ENCODE data around the gene TP73. TPM values are rescaled to one million over a fixed set of nuclear protein-coding genes. Genes with fewer than 3 reads are reported as not detected.

The TP73 gene
- total RNA-seq, 3 donors from 2014 or later: 0.12 to 0.63 (median 0.51) TPM

DNA sequence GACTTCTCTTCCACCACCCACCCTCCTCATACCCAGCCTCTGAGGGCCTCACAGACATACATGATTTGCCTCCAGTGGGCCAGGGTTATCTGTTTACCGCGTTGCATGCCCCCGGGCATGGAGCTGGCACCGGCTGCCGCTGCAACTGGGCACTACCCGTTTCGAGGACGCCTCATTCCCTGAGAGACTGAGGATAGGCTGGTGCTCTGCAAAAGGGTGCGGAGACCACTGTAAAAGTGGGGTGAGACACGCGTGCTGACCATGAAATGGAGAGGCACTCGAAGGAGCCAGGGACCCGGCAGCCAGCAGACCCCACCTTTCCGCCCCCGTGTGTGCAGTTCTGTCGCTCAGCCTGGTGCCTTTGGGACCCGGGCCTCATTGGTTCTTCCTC, 20.6 kb downstream of the TP73 start:
- intact Hi-C loops (cut with DNase I, micrococcal nuclease): no loop called here
- TF ChIP-seq, protein P1, sequence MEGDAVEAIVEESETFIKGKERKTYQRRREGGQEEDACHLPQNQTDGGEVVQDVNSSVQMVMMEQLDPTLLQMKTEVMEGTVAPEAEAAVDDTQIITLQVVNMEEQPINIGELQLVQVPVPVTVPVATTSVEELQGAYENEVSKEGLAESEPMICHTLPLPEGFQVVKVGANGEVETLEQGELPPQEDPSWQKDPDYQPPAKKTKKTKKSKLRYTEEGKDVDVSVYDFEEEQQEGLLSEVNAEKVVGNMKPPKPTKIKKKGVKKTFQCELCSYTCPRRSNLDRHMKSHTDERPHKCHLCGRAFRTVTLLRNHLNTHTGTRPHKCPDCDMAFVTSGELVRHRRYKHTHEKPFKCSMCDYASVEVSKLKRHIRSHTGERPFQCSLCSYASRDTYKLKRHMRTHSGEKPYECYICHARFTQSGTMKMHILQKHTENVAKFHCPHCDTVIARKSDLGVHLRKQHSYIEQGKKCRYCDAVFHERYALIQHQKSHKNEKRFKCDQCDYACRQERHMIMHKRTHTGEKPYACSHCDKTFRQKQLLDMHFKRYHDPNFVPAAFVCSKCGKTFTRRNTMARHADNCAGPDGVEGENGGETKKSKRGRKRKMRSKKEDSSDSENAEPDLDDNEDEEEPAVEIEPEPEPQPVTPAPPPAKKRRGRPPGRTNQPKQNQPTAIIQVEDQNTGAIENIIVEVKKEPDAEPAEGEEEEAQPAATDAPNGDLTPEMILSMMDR (IDR thresholded peaks at IDR 0.05): no peak
- no peaks in the 10 kb centered on the region for H3K36me3 ChIP-seq (ENCODE audit: low read depth)

DNA sequence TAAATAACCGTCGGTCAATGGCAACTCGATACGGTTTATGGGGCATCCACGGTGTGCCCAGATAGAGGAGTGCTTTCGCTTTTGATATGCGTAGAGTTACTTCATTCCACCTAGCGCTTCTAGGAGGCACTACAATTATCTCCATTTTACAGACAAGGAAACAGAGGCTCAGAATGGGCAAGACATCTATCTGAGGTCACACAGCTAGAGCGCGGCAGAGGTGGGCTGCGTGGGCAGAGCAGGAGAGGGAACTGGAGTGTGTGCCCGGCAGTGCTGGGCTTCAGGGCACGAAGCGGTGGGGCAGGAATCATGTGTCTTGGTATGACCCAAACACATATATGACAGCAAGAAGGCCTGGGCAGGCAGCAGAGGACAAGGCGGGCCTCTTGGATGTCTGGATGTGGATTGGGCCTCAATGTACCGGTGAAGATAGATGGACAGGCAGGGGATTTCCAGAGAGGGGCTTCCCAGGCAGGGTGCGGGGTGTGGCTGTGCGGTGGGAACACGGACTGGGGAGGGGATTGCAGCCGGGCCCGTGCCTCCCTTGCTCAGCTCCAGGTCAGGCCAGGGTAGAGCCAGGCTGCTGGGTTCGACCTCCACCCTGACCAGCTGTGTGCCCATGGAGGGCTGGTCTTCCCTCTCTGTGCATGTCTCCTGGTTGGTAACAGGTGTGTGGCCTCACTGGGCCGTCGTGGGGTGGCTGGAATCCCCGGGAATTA, 21.2 kb downstream of the TP73 start:
- Histone ChIP-seq H3K4me3 (no peak overlapping the region), H3K4me1 (ENCODE audit: low read depth) (peaks cover 14% of the 10 kb centered on the region), H3K36me3 (ENCODE audit: low read depth) (no peaks in the 10 kb centered on the region), H3K9me3 (no peaks in the 10 kb centered on the region)
- DNase-seq: peak in 1 of 3 donors; percentile 49
- TF ChIP-seq, protein P1 (IDR thresholded peaks at IDR 0.05): no peak
- intact Hi-C loops (cut with DNase I, micrococcal nuclease): no loop called here
- peak; percentile 37 for ATAC-seq

More for the DNA sequence above, 20.6 kb downstream of the TP73 start:
- DNase-seq (peak in 1 of 3 donors; percentile 48), ATAC-seq (no peak)
- H3K4me1 ChIP-seq (ENCODE audit: low read depth): peaks cover 15% of the 10 kb centered on the region
- no peaks in the 10 kb centered on the region for H3K9me3 ChIP-seq
- no peak overlapping the region for H3K4me3 ChIP-seq

DNA sequence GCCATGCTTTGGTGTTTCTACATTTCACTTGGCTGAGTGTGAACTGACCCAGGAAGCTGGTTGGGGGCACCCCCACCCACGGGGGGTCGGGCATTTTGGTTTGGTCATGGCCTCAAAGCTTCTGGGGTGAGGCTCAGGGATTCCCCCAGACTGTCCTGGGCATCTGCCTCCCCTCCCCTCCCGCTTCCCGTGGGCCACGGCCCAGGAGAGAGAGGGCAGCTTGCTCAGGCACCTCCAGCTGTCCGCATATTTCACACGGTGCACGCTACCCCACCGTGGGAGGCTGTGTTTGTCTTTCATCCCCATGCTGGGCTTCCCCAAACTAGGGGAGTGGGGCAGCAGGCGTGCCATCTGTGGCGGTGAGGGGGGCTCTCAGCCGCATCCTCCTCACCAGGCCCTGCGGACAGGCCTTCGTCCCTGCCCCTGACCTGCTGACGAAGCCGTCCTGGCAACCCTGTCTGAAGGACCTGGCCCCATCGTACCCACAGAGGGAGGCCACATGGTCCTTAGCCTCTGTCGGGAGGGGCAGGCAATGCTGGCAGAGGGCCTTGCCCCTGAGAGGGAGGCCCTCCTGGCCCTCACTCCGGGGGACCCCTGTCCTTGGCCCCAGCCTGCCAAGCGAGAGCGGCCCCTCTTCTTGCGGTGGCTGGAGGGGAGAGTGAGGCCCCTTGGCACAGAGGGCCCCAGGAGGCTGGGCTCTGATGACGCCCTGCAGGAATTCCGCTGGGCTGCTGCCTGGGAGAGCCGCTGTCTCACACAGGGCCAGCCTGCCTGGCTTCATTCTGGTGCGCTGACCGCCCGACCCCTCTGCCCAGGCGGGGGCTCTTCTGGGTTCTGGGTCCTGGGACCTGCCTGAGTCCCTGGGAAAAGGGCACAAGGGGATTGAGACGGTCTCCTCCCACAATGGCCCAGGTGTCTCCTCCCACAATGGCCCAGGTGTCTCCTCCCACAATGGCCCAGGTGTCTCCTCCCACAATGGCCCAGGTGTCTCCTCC, 22.1 kb downstream of the TP73 start:
- H3K9me3 ChIP-seq: no peaks in the 10 kb centered on the region
- ATAC-seq (peak; percentile 49), DNase-seq (peak; percentile 53 to 73 (median 65))
- peaks cover 6% of the 10 kb centered on the region for H3K4me1 ChIP-seq (ENCODE audit: low read depth)
- no peaks in the 10 kb centered on the region for H3K36me3 ChIP-seq (ENCODE audit: low read depth)
- no peak overlapping the region for H3K4me3 ChIP-seq
- TF ChIP-seq, protein P1 (IDR thresholded peaks at IDR 0.05): no peak
- intact Hi-C loops (cut with DNase I, micrococcal nuclease): no loop called here

DNA sequence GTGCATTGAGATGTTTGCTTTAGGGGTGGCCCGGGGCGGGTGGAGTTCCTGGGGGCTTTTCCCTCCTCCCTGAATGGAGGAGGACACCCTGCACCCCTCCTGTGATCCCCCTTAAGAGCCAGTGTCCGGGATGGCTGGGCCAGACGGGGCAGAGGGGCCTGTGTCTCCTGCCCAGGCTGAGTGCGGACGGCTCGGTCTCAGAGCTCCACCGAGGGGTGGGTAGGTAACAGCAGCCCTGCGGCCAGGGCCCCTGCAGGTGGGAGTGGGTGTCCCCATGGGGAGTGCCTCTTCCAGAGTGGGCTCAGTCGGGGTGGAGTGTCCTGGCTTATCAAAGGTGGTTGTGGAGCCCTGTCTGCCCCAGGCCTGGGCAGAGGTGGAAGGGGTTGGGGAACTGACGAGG, 23.1 kb downstream of the TP73 start:
- intact Hi-C loops (cut with DNase I, micrococcal nuclease): no loop called here
- H3K36me3 ChIP-seq (ENCODE audit: low read depth): no peaks in the 10 kb centered on the region
- peaks cover 4% of the 10 kb centered on the region for H3K4me1 ChIP-seq (ENCODE audit: low read depth)
- no peaks in the 10 kb centered on the region for H3K9me3 ChIP-seq
- DNase-seq (peak in 1 of 3 donors; percentile 62), ATAC-seq (no peak)
- TF ChIP-seq, protein P1 (IDR thresholded peaks at IDR 0.05): no peak
- H3K4me3 ChIP-seq: no peak overlapping the region

DNA sequence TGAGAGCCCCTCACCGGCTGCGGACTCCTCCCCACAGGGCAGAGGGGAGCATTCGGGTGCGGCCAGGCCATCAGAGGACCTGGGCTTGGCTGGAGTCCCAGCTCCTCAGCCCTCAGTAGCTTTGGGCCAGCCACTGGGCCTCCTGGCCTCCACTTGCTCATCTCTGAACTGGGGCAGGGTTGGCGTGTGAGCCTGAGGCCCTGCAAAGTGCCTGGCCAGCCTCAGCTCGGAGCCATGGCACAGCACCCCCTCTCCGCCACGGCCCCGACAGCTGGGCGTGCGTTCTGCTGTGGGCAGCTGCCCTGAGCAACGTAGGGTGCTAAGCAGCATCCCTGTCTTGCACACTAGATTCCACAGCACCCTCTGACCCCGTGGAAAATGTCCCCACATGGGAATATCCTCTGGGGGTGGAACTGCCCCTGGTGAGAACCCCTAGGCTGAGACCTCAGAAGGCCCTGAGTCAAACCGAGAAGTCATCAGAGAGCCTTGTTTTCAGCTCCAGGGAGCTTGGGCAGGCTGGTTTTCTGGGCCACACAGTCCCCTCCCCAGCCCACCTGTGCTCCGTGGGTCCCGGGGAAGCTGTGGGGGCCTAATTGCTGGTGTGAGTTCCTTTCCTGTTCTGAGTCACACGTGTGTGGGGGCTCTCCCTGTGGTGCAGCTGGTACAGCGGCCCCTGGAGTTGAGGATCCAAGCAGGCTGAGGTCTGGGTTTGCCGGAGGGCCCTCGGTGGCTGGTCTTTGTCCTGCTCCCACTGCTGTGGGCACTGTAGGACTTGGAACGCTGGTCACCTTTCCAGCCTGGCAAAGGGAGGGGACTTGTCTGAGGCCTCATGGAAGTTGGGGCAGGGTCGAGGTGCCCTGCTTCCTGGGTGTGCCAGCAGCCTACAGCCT, 24.5 kb downstream of the TP73 start:
- intact Hi-C loops (cut with DNase I, micrococcal nuclease): no loop called here
- Histone ChIP-seq H3K4me3 (no peak overlapping the region), H3K9me3 (no peaks in the 10 kb centered on the region), H3K36me3 (ENCODE audit: low read depth) (no peaks in the 10 kb centered on the region), H3K4me1 (ENCODE audit: low read depth) (peaks cover 4% of the 10 kb centered on the region)
- TF ChIP-seq, protein P1 (IDR thresholded peaks at IDR 0.05): no peak
- DNase-seq: peak in 1 of 3 donors; percentile 53
- ATAC-seq: peak; percentile 4
